IMR-90 (cell line): ENCODE measurements around the gene MEF2A.

Experiments
- CTCF ChIP-seq: conservative IDR thresholded peaks from 2 replicates; pipeline ENCODE4 v1.5.1; 2012; ENCODE audit warnings: mild to moderate bottlenecking, low read depth, low read length, improper control_type of control experiment
- NFE2L2 ChIP-seq: fragments of 150-350 bp; IDR thresholded peaks from 2 replicates; pipeline ENCODE4 v1.6.1; 2016; ENCODE audit warnings: low read depth, mild to moderate bottlenecking, low read length
- RAD21 ChIP-seq: IDR thresholded peaks from 2 replicates; pipeline ENCODE4 v1.6.1; 2012; ENCODE audit warnings: low read length, improper control_type of control experiment
- RCOR1 ChIP-seq: IDR thresholded peaks from 2 replicates; pipeline ENCODE4 v1.6.1; 2012; ENCODE audit warnings: mild to moderate bottlenecking, low read length, improper control_type of control experiment; ENCODE audit not compliant: insufficient replicate concordance
- TF ChIP-seq, protein P1 (sequence below): fragments of 150-350 bp; IDR thresholded peaks from 2 replicates; pipeline ENCODE4 v1.6.1; 2017; ENCODE audit warnings: mild to moderate bottlenecking, antibody characterized with exemption, low read length, low read depth

DNA sequence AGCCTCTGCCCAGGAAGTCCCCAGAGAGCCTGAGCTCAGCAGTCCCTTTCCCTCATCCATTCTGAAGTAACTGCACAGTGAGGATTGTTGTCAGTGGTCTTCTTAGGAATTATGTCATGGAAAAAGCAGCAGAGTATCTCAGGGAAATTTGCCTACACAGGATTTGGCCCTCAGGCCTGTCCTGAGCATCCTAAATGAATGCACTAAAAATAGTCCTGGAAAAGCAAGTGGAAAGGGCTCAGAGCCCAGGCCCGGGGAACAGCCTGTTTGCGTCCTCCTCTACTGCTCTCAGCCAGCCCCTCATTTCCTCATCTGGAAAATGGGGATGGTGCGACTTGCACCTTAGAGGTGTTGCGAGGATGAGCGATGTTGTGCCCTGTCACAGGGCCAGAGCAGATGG, 145.8 kb downstream of the MEF2A start:
- TF ChIP-seq RAD21 (no peak), CTCF (no peak), NFE2L2 (no peak), RCOR1 (no peak)
- TF ChIP-seq, protein P1, sequence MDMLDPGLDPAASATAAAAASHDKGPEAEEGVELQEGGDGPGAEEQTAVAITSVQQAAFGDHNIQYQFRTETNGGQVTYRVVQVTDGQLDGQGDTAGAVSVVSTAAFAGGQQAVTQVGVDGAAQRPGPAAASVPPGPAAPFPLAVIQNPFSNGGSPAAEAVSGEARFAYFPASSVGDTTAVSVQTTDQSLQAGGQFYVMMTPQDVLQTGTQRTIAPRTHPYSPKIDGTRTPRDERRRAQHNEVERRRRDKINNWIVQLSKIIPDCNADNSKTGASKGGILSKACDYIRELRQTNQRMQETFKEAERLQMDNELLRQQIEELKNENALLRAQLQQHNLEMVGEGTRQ = no peak
